Subcutaneous abdominal adipose tissue (tissue), 5 donors: ENCODE data around the gene MRPL52.

Experiments
- H3K27ac ChIP-seq: one replicate; pipeline ENCODE4 v1.7.0; 2013; ENCODE audit warnings: low read depth, mild to moderate bottlenecking, inconsistent platforms, low read length, moderate library complexity
- H3K27me3 ChIP-seq, 5 donors: one replicate each; pipeline ENCODE4 v1.7.0; 2013; ENCODE audit warnings: low read length in 5 of 5, inconsistent platforms in 1 of 5; ENCODE audit not compliant: control insufficient read depth in 5 of 5, insufficient read depth in 4 of 5
- H3K36me3 ChIP-seq, 5 donors: one replicate each; pipeline ENCODE4 v1.7.0; 2013; ENCODE audit warnings: low read length in 5 of 5; ENCODE audit not compliant: control insufficient read depth in 5 of 5, insufficient read depth in 5 of 5
- H3K4me1 ChIP-seq, 5 donors: one replicate each; pipeline ENCODE4 v1.7.0; 2013; ENCODE audit warnings: low read length in 5 of 5, mild to moderate bottlenecking in 3 of 5, moderate library complexity in 1 of 5; ENCODE audit not compliant: control insufficient read depth in 5 of 5, insufficient read depth in 5 of 5
- H3K4me3 ChIP-seq, 5 donors: one replicate each; pipeline ENCODE4 v1.7.0; 2013; ENCODE audit warnings: low read length in 5 of 5, low read depth in 1 of 5
- H3K9ac ChIP-seq, 5 donors: one replicate each; pipeline ENCODE4 v1.7.0; 2013; ENCODE audit warnings: low read length in 5 of 5, mild to moderate bottlenecking in 4 of 5, moderate library complexity in 3 of 5
- H3K9me3 ChIP-seq, 5 donors: one replicate each; pipeline ENCODE4 v1.7.0; 2013; ENCODE audit warnings: low read length in 5 of 5; ENCODE audit not compliant: control insufficient read depth in 5 of 5
- donor health status: healthy.
- donor health status: healthy.
- donor health status: healthy.
- donor health status: healthy.
- donor health status: healthy.

The MRPL52 gene

DNA sequence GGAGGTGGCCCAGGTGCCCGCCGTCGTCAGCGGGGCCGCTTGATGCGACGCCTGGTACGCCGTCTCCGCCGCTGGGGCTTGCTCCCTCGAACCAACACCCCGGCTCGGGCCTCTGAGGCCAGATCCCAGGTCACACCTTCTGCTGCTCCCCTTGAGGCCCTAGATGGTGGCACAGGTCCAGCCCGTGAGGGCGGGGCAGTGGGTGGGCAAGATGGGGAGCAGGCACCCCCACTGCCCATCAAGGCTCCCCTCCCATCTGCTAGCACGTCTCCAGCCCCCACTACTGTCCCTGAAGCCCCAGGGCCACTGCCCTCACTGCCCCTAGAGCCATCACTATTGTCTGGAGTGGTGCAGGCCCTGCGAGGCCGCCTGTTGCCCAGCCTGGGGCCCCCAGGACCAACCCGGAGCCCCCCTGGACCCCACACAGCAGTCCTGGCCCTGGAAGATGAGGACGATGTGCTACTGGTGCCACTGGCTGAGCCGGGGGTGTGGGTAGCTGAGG lies 47.4 kb downstream of the MRPL52 start:
- no peaks in the 10 kb centered on the region for H3K9me3 ChIP-seq
- peaks cover 1 to 11% (median 8%) of the 10 kb centered on the region in 5 donors for H3K4me1 ChIP-seq
- no peak overlapping the region for H3K4me3 ChIP-seq
- H3K9ac ChIP-seq: no peak overlapping the region
- H3K27ac ChIP-seq: no peak overlapping the region
- H3K27me3 ChIP-seq: peaks cover 0 to under 1% (median 0%) of the 10 kb centered on the region in 5 donors
- H3K36me3 ChIP-seq: peaks cover 0 to 62% (median 59%) of the 10 kb centered on the region in 5 donors

DNA sequence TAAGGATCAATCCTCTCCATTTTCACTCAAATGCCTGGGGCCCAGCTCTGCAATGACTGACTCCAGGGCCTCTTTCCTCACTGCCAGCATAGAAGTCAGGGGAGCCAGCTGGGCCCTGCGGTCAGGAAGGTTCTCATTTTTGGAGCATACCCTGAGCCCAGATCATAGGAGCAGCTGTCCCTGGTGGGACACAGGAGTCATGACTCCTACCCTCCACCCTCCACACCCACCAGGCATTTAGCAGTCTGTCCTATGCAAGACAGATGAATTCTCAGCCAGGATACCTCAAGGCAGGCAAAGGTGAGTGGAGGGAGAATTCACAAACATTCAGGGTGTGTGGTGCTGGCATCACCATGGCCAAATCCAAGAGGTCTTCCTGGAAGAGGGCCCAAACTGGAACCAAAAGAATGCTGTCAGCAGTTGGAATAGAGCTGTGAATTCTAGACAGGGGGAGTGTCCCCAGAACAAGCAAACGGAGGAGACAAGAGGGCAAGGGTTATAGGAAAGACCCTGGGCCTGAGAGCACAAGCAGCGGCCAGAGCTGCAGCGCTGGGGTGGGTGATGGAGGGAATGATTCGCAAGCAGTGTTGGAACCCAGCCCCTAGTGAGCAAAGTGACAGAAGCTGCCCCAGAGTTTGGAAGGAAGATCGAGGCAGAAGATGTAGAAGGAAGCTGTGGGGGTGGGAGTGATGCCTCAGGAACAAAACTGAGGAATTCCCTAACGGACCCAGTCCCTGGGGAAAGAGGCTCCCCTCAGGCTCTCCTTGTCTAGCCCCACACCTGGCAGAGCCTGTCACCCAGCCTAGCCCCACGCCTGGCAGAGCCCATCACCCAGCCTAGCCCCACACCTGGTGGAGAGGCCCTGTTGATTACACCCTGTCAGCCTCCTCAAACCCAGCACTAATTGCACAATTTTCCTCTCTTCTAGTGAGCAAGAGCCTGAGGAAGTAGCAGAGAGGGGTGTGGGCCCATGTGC lies 48.9 kb downstream of the MRPL52 start:
- no peak overlapping the region for H3K9ac ChIP-seq
- peaks cover 0 to 61% (median 57%) of the 10 kb centered on the region in 5 donors for H3K36me3 ChIP-seq
- no peak overlapping the region for H3K27ac ChIP-seq
- H3K9me3 ChIP-seq: no peaks in the 10 kb centered on the region
- H3K4me3 ChIP-seq: no peak overlapping the region
- peaks cover 0 to 12% (median 12%) of the 10 kb centered on the region in 5 donors for H3K27me3 ChIP-seq
- peaks cover 0 to 9% (median 4%) of the 10 kb centered on the region in 5 donors for H3K4me1 ChIP-seq

DNA sequence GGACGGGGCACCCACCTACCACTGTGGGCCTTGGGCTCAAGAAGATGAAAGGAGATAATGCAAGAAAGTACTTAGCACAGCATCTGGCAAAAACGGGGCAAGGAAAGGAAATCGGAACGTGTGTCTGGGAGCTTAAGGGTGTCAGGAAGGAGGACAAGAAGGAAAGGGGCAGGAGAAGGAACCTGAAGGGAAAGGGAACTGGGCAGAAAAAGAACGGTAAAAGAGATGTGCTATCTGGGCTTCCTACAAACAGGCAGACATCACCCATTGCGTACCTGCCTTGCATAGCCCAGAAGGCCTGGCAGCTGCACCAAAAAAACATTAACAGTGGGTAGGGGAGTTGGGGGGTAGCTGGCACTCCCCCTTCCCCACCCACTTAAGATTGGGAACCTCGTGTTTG lies 52.4 kb downstream of the MRPL52 start:
- Histone ChIP-seq H3K9ac (no peak overlapping the region), H3K27me3 (peaks cover 0 to 26% (median 18%) of the 10 kb centered on the region in 5 donors), H3K9me3 (no peaks in the 10 kb centered on the region), H3K27ac (no peak overlapping the region), H3K36me3 (peaks cover 0 to 28% (median 23%) of the 10 kb centered on the region in 5 donors), H3K4me1 (peaks cover 0 to 18% (median 8%) of the 10 kb centered on the region in 5 donors), H3K4me3 (no peak overlapping the region)

DNA sequence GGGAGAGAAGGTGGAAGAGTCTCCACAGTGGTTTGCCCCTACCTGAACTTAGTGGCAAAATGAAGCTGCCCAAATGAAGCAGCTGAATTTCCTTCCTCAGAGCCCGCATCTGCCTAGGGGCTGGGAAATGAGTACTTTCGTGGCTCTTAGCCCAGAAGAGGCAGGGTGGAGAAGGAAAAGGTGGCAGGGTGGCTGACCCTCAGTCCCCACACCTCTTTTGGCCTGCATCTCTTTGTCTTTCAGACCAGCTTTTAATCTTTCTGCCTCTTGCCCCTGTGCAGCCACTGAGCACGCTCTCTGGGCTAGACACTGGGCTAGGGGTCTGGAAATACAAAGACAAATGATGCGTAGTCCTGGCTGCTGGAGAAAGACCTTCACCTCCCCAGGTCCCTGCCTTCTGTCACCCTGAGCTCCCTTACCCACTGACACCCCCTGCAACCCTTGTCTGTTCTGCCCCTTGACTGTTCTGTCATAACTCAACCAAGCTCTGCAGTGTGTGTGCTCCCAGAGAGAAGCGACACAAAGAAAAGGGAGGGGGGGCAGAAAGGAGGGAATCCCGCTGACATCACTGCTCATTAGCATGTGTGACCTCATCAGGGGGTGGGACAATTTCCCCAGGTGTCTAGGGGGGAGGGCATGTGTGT lies 53.0 kb downstream of the MRPL52 start:
- Histone ChIP-seq H3K27ac (no peak overlapping the region), H3K4me3 (no peak overlapping the region), H3K9me3 (no peaks in the 10 kb centered on the region), H3K36me3 (peaks cover 0 to 22% (median 18%) of the 10 kb centered on the region in 5 donors), H3K4me1 (peaks cover 0 to 24% (median 12%) of the 10 kb centered on the region in 5 donors), H3K27me3 (peaks cover 0 to 26% (median 18%) of the 10 kb centered on the region in 5 donors), H3K9ac (peak overlapping the region in 1 of 5 donors; percentile 20)

DNA sequence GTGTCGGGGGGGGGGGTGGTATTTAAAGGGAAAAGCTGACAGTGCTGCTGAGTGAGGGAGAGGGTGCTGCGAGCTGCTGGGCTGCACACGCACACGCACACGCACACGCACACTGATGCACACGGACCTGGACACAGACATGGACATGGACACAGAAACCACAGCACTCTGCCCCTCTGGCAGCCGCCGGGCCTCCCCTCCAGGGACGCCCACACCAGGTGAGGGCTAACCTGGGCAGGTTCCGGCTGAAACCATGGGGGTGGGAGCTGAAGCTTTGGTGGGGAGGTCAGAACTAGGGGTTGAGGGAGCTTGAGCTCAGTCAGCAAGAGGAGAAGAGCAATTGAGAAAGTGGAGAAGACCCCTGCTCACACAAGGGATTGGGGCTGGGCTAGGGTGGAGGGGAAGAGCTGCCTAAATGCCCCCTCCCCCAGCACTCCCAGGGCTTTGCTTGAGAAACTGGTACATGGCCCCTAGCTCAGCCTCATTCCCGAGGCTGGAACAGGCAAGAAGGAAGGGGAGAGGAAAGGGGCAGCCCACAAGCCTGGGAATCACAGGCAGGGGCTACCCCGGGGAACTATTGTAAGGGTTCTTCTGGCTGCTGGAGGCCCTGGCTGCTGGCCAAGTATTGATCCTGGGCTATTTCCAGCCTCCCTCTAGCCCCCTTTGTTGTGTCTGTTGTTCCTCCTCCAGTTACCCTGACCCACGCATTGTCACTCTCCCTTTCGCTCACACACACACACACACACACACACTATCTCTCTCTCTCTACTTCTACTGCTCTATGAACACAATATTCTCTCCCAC lies 53.7 kb downstream of the MRPL52 start, which contains the start of gene REM2:
Gene REM2, plus strand, starts transcription at position 50 of the 804 bp plus-strand sequence. Its CDS starts 66 bp downstream, at position 116.
- H3K9me3 ChIP-seq: no peaks in the 10 kb centered on the region
- no peak within 1 kb of the TSS for H3K27ac ChIP-seq
- peaks cover 0 to 24% (median 12%) of the 10 kb centered on the region in 5 donors for H3K4me1 ChIP-seq
- no peak within 1 kb of the TSS for H3K4me3 ChIP-seq
- peak within 1 kb of the TSS in 1 of 5 donors; percentile 20 for H3K9ac ChIP-seq
- H3K36me3 ChIP-seq: peaks cover 0 to 14% (median 10%) of the 10 kb centered on the region in 5 donors
- H3K27me3 ChIP-seq: peaks cover 0 to 26% (median 18%) of the 10 kb centered on the region in 5 donors

DNA sequence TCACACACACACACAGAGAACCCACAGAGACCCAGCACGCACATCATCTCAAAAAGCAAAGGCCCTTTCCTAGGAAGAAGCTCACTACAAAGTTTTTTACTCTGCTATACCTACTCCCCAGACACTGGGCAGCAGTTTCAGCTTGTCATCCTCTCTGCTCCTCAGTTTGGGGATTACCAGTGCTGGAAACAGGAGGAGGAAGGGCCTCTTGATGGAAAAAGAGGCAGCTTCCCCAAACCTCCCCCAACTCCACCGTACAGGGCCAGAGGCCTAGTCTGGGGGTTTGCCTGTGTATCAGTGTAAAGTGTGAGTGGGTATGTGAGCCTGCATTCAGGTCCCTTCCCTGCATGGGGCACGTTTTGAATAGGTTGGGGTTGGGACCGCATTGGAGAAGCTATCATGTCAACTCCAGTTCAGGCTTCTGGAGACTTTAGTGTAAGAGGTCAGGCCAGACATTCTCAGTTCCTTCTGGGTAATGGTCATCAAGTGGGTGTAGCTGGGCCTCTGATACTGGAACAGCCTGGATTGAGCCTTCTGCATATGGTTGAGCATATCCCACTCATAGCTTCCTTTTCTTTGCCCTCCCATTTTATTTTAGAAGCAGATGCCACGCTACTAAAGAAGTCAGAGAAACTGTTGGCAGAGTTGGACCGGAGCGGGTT lies 54.5 kb downstream of the MRPL52 start:
- Histone ChIP-seq H3K36me3 (peaks cover 0 to 7% (median 2%) of the 10 kb centered on the region in 5 donors), H3K9me3 (no peaks in the 10 kb centered on the region), H3K4me1 (peaks cover 0 to 24% (median 12%) of the 10 kb centered on the region in 5 donors), H3K9ac (no peak overlapping the region), H3K27ac (no peak overlapping the region), H3K4me3 (no peak overlapping the region), H3K27me3 (peaks cover 0 to 26% (median 18%) of the 10 kb centered on the region in 5 donors)
